Heart left ventricle (tissue), 16 donors: ENCODE results near the gene GPRIN2. TPM values are rescaled to one million over a fixed set of nuclear protein-coding genes. Genes with fewer than 3 reads are reported as not detected.

Source experiments
- ATAC-seq, 4 donors: fragments of 200-7000 bp; cut with Tn5 transposase; one replicate each; pipeline ENCODE4 v1.9.1; 2020 to 2022; ENCODE audit warnings: moderate library complexity in 4 of 4, mild to moderate bottlenecking in 3 of 4, moderate number of reproducible peaks in 1 of 4
- DNase-seq, 5 donors: peaks; one replicate each; pipeline ENCODE4 v3.0.0-alpha.2; 2020
- H3K27ac ChIP-seq, 12 donors: fragments of 200-600 bp; sonication (generic) in 4 of 12; one replicate each; pipeline versions ENCODE4 v1.5.0 to v1.8.0; 2016 to 2022; ENCODE audit warnings: mild to moderate bottlenecking in 2 of 12
- H3K27me3 ChIP-seq, 9 donors: fragments of 200-600 bp; sonication (generic) in 2 of 9; one replicate each; pipeline versions ENCODE4 v1.5.1 to v1.8.0; 2016 to 2022; ENCODE audit warnings: mild to moderate bottlenecking in 3 of 9
- H3K36me3 ChIP-seq, 9 donors: fragments of 200-600 bp; sonication (generic) in 2 of 9; one replicate each; pipeline versions ENCODE4 v1.5.0 to v1.8.0; 2018 to 2022; ENCODE audit warnings: mild to moderate bottlenecking in 2 of 9
- H3K4me1 ChIP-seq, 12 donors: fragments of 200-600 bp; sonication (generic) in 4 of 12; one replicate each; pipeline versions ENCODE4 v1.5.0 to v1.8.0; 2016 to 2022; ENCODE audit warnings: mild to moderate bottlenecking in 3 of 12
- H3K4me3 ChIP-seq, 12 donors: fragments of 200-600 bp; sonication (generic) in 4 of 12; one replicate each; pipeline versions ENCODE4 v1.5.0 to v1.8.0; 2017 to 2022; ENCODE audit warnings: mild to moderate bottlenecking in 9 of 12, moderate library complexity in 4 of 12
- H3K9me3 ChIP-seq, 12 donors: fragments of 200-600 bp; sonication (generic) in 4 of 12; one replicate each; pipeline versions ENCODE4 v1.5.0 to v1.8.0; 2016 to 2022; ENCODE audit warnings: mild to moderate bottlenecking in 1 of 12
- CTCF ChIP-seq, 12 donors: fragments of 200-600 bp; sonication (generic) in 4 of 12; IDR thresholded peaks; one replicate each; pipeline versions ENCODE4 v1.5.0 to v1.8.0; 2018 to 2022; ENCODE audit warnings: antibody characterized with exemption in 12 of 12, mild to moderate bottlenecking in 5 of 12
- POLR2A ChIP-seq, 2 donors: fragments of 450-650 bp; IDR thresholded peaks; one replicate each; pipeline ENCODE4 v1.6.1; 2017; ENCODE audit warnings: antibody characterized with exemption in 2 of 2, mild to moderate bottlenecking in 2 of 2, moderate library complexity in 2 of 2
- WGBS, 4 donors: extraction: QIAGEN DNeasy Blood & Tissue Kit in 2 of 4; methylation state at CpG; one replicate each; pipeline versions ENCODE4 v1.1.5 to v1.1.7; 2013 to 2018; 5-methylcytosine and 5-hydroxymethylcytosine counted together
- intact Hi-C, 10 donors: fragments of 100-400 bp; cut with DNase I; formaldehyde crosslinking; loops; one replicate each; pipeline versions ENCODE4 v1.11.1 to v1.14.2; 2022
- polyA plus RNA-seq, 2 donors: library from polyadenylated mRNA; stranded (reverse); fragments of 200-250 nt; gene quantifications; one replicate each; pipeline ENCODE4 v1.2.3, GENCODE V29; 2013
- total RNA-seq, 9 donors: library from RNA; depleted of rRNA in 2 of 9; stranded (reverse); fragments of >200 nt in 2 of 9; fragmentation: NEBNext Ultra II Directional in 3 of 9; extraction: Animal tissue kit (Norgen Biotek cat#: 25700) in 3 of 9; gene quantifications; one replicate each; pipeline versions ENCODE4 v1.1.0 to v1.2.4, GENCODE V29; 2016 to 2023
- donor health status: ischemic (EF 13 %, LVEDD 7.1; RV severe dilation, severe dysfunction).
- donor health status: healthy with polysubstance abuse.
- donor health status: DM: no; HTN: yes; CAD: no.
- donor health status: DM: no; HTN: no; CAD: no.
- donor health status: ischemic (EF 25% LVEDD 6.9; RV normal size, moderate dysfunction).
- donor health status: ischemic (EF 25% LVEDD 5.7; RV mildly dilated, moderate dysfunction).
- donor health status: healthy.
- donor health status: DM: yes; HTN: yes; CAD: no.
- donor health status: ischemic (EF 35%, LVEDD 5.7; RV mildly dilated, moderate dysfunction).
- donor health status: nonischemic (EF 11% LVEDD 7.7; RV severe dilation, severe dysfunction).
- donor health status: DM: yes; HTN: yes; CAD: no.
- donor health status: PGD.
- donor health status: ischemic (EF 29% LVEDD 5.4; RV normal size, mild dysfunction).
- donor health status: nonischemic (EF 23%, LVEDD 6.1; RV moderate dilation, normal function).

Gene GPRIN2
- total and polyA plus RNA-seq, 11 donors, result 0.50 TPM; not detected in 10

- H3K27me3 ChIP-seq, result peaks cover 3 to 82% (median 34%) of the 10 kb centered on the region in 9 donors
- peak overlapping the region in 1 of 12 donors; percentile 5 for H3K27ac ChIP-seq
- no peak overlapping the region for H3K4me3 ChIP-seq
- 79 to 81% (median 80%) methylated on average over 14 of the region's 14 CpGs for WGBS, 4 donors
- intact Hi-C loops, result no loop called here
- TF ChIP-seq POLR2A (IDR thresholded peaks at IDR 0.05) (no peak), CTCF (IDR thresholded peaks at IDR 0.05) (no peak)
- DNase-seq (peak in 2 of 5 donors; percentile 15 to 25), ATAC-seq (no peak)
- no peaks in the 10 kb centered on the region for H3K9me3 ChIP-seq
- no peaks in the 10 kb centered on the region for H3K36me3 ChIP-seq
- peaks cover 0 to 9% (median 0%) of the 10 kb centered on the region in 12 donors for H3K4me1 ChIP-seq
These were observed 16.7 kb downstream of the GPRIN2 start for GRCh38 chr10:46539596-46540411.

- intact Hi-C loops, result no loop called here
- Histone ChIP-seq H3K27ac (no peak overlapping the region), H3K4me3 (no peak overlapping the region), H3K36me3 (no peaks in the 10 kb centered on the region), H3K9me3 (no peaks in the 10 kb centered on the region), H3K4me1 (peaks cover 0 to 9% (median 0%) of the 10 kb centered on the region in 12 donors), H3K27me3 (peaks cover 3 to 86% (median 34%) of the 10 kb centered on the region in 9 donors)
- 87 to 92% (median 89%) methylated on average over 3 of the region's 3 CpGs for WGBS, 4 donors
- ATAC-seq (no peak), DNase-seq (no peak)
- TF ChIP-seq CTCF (IDR thresholded peaks at IDR 0.05) (no peak), POLR2A (IDR thresholded peaks at IDR 0.05) (no peak)
These were observed 17.6 kb downstream of the GPRIN2 start for GRCh38 chr10:46538717-46539426.

GRCh38 chr10:46538155-46538554 is 18.3 kb downstream of the GPRIN2 start:
- H3K4me3 ChIP-seq, result no peak overlapping the region
- no peak for TF ChIP-seq POLR2A (IDR thresholded peaks at IDR 0.05)
- TF ChIP-seq CTCF (IDR thresholded peaks at IDR 0.05), result no peak

GRCh38 chr10:46537309-46537708 is 19.1 kb downstream of the GPRIN2 start:
- 67 to 76% (median 68%) methylated on average over 5 of the region's 5 CpGs for WGBS, 4 donors
- Histone ChIP-seq H3K36me3 (no peaks in the 10 kb centered on the region), H3K27me3 (peaks cover 3 to 79% (median 34%) of the 10 kb centered on the region in 9 donors), H3K27ac (no peak overlapping the region), H3K9me3 (no peaks in the 10 kb centered on the region), H3K4me3 (no peak overlapping the region), H3K4me1 (peaks cover 0 to 9% (median 0%) of the 10 kb centered on the region in 12 donors)
- intact Hi-C loops, result no loop called here
- TF ChIP-seq POLR2A (IDR thresholded peaks at IDR 0.05), result no peak
- no peak for TF ChIP-seq CTCF (IDR thresholded peaks at IDR 0.05)
- DNase-seq (peak in 1 of 5 donors; percentile 4), ATAC-seq (no peak)

More at GRCh38 chr10:46538155-46538554, 18.3 kb downstream of the GPRIN2 start:
- H3K27me3 ChIP-seq, result peaks cover 3 to 80% (median 34%) of the 10 kb centered on the region in 9 donors
- H3K36me3 ChIP-seq, result no peaks in the 10 kb centered on the region
- H3K27ac ChIP-seq, result no peak overlapping the region
- H3K4me1 ChIP-seq, result peaks cover 0 to 9% (median 0%) of the 10 kb centered on the region in 12 donors
- intact Hi-C loops, result no loop called here
- ATAC-seq, result no peak
- H3K9me3 ChIP-seq, result no peaks in the 10 kb centered on the region
- DNase-seq, result peak in 1 of 5 donors; percentile 1
- 90 to 96% (median 93%) methylated on average over 5 of the region's 5 CpGs for whole genome bisulfite sequencing, 4 donors
